Hematopoietic multipotent progenitor cell (in vitro differentiated cells): Measurements from ENCODE around the gene DPP6. TPM values are rescaled to one million over a fixed set of nuclear protein-coding genes. Genes with fewer than 3 reads are reported as not detected.

ENCODE experiments used
- DNase-seq, 3 donors: peaks; one replicate each; pipeline ENCODE4 v3.0.0-alpha.2; 2011 to 2015; ENCODE audit warnings: low read depth in 2 of 3, low spot score in 2 of 3
- total RNA-seq: library from RNA; depleted of rRNA; stranded (reverse); fragments of >200 nt; gene quantifications from one replicate; pipeline ENCODE4 v1.2.3, GENCODE V29; 2012

Gene DPP6
- total RNA-seq, 1 donor, result 0.27 TPM

DNA sequence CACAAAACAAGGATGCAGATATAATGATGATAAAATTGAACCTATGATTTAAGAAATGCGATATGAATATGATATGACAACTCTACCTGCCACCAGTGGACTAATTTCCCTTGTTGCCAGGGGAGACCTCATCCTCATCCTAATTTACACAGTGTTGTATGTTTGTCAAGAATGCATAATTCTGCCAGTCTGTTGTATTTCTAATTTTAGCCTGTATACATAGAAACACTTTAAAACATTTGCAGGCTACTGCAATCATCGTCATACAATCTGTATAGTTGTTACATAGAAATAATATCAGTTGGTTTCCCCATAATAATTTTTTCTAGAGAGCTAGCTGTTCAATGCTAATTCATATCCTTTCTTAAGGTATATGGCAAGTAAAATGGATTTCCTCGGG is 274.2 kb downstream of the DPP6 start:
- no peak for DNase-seq

GRCh38 chr7:154330318-154330717 is 278.1 kb downstream of the DPP6 start:
- no peak for DNase-seq

DNA sequence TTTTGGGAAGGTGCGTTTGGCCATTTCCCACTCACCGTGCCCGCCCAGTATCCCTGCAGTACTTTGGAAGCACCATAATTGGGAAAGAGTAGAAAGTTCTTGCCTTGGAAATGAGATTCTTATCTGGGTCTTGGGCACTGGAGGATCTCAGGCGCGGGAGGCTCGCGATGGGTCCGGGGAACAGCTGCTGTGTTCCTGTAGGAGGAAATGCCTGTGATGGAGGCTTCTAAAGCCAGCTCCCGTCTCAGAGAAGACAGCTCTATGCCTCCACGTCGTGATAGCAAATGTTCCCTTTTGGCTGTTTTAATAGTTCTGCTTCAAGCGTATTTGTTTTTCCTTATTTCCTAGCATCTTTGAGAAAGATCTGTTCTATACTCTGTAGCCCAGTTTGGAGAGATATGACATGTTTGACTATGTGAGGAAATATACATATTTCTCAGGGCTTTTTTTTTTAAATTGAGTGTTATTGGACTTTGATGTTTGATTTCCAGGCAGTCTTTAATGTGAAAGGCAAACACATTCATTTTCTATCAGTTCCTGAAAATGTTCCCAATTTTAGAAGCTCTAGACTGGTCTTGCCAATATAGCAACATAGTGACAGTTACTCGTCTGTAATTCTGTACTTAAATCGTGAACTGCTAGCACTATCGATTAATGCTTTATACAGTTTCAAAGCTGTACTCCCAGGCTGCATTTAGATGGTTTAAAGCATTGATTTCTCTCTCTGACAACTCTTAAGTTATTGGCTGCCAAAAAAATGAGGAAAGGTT is 280.8 kb downstream of the DPP6 start:
- DNase-seq, result no peak

GRCh38 chr7:154336295-154336694 is 284.1 kb downstream of the DPP6 start:
- DNase-seq, result no peak

- no peak for DNase-seq
These were observed 286.7 kb downstream of the DPP6 start for GRCh38 chr7:154338701-154339506.

DNA sequence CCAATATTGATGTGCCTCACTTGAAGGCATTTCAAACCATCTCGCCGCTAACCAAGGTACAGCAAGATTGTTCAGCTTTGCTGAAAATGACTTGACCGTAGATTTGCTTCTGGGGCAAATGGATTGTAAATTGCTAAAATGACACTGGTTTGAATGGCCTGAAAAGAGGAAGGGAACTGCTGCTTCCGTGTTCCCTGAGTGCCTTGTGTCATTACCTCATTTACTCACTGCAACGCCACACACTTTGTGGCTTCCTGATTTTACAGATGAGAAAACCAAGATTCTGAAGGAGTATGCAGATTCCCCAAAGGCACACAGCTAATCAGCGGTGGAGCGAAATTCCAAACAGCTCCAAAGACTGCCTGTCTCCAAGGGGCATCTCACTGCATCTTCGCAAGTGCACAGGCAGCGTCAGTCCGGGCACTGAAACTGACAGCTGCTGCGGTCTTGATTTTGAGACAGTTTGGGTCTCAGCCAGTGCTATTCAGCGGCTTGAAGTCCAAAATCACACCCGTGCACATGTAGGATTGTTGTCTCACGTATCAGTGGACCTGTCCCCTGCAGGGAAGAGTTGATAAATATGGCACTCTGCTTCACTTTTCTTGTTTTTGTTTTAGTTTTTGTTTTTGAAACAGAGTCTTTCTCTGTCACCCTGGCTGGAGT is 290.9 kb downstream of the DPP6 start:
- DNase-seq, result no peak

- DNase-seq, result no peak
These were observed 291.7 kb downstream of the DPP6 start for GRCh38 chr7:154343778-154344412.

DNA sequence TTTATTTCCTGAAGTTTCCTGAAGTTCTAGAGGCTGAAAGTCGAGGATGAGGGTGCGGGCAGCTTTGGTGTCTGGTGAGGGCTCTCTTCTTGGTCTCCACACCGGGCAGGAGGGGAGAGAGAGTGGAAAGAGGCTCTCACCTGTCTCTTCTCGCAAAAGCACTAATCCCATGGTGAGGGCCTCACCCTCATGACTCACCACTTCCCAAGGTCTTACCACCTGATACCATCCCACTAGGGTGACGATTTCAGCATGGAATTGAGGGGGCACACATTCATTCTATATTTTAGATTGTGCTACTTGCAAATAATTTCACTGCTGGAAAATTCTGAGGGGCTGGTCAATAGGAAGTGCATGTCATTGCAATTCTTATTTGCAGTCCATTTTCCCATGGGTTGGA is 292.9 kb downstream of the DPP6 start:
- DNase-seq, result no peak

DNA sequence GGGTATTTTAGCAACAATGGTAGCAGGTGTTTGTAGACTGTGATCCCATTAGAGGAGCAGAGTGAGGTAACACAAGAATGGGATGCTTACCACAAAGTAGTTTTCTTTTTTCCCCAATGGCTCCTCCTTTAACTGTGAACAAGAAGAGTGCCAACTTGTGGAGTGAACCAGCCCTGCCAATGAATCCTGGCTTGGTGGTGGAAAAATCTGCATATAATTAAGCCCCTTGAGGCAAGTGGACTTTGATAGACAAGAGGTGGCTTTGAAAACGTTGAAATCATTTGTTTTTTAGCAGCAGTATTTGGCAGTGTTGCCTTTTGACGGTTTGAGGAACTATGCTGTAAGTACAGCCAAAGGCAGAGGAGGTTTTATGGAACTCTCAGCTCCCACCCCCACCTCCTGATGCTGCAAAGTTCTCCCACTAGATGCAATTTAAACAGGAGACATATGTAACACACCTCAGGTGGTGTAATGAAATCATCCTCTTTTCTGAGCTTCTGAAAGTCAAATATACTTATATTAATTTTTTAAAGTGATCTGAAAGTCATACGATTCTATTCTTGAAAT is 295.6 kb downstream of the DPP6 start:
- DNase-seq, result no peak

DNA sequence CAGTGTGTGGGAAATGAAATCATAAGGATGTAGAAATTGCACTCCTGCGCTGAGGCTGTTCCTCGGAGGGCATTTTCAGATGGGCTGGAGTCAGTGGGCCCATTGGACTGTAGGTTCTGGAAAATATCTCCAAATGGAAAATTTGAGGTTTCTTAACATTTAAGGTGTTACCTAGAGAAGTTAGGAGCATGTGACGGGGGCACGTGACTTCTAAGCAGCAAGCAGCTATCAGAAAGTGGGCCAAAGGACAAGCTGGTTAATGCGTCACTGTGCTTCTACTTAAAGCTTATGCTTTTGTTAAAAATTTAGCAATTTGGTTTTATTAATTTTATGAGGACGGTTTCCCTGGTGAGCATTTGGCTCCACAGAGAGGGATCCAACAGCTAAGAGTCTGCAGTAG is 298.7 kb downstream of the DPP6 start:
- no peak for DNase-seq

- DNase-seq, result no peak
These were observed 301.2 kb downstream of the DPP6 start for GRCh38 chr7:154353355-154353767.

DNA sequence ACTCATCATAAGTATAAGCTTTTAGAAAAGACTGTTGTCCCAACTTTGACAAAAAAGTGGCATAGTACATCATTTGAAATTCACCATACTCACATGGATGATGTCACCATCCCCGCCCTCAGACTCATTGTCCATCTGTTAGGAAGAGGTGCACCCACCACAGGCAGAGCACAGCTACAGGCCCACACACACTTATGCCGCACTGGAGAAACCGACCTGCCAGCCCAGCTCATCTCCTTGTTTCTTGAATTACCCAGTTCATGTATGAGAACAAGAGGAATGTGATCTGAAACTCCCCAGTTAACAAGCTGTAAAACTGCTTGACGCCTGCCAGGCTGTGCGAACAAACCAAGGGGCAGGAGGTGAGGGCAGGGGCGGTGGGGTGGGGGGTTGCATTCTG is 312.0 kb downstream of the DPP6 start:
- DNase-seq, result no peak

DNA sequence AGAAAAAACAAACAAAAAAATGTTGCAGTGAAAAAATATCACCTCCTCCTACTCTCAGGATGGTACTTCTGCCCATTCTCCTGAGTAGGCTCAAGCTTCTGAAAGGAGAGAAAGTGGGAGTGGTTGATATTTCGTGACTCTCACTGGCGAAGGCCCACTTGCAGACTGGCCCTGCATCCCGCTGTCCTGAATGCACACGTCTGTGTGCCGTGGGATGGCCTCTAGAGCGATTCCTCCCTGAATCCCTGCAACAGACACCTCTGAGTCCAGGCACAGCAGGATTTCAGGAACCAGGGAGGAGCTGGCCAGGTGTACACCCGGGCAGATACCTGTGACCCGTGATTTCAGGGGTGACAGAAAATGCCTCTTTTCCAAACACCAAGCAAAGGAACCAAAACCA is 319.2 kb downstream of the DPP6 start:
- DNase-seq, result no peak

GRCh38 chr7:154372011-154372601 is 319.9 kb downstream of the DPP6 start:
- DNase-seq, result no peak

- no peak for DNase-seq
These were observed 321.8 kb downstream of the DPP6 start for GRCh38 chr7:154373956-154374355.

- DNase-seq, result no peak
These were observed 323.8 kb downstream of the DPP6 start for GRCh38 chr7:154375956-154376355.

GRCh38 chr7:154380771-154381170 is 328.6 kb downstream of the DPP6 start:
- DNase-seq, result no peak

- no peak for DNase-seq
These were observed 330.8 kb downstream of the DPP6 start for GRCh38 chr7:154383045-154383444.

DNA sequence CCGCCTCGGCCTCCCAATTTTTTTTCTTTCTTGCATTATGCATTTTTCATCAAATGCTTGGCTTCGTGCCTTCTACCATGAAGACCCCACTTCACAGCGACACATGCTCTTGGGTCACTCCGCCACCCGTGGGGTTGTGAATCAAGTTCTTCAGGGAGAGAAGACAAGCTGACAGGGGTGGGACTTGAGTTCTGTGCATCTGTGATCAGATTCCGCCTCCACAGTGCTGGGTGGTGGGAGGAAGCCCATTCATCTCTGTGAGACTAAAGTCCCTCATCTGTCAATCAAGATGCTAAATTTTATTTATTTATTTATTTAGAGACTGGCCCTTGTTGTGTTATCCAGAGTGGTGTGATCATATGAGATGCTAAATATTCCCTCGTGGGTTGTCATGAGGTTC is 333.0 kb downstream of the DPP6 start:
- no peak for DNase-seq

- no peak for DNase-seq
These were observed 335.1 kb downstream of the DPP6 start for GRCh38 chr7:154387252-154387651.
